Measurements from ENCODE around the gene KRTAP1-4. TPM values are rescaled to one million over a fixed set of nuclear protein-coding genes. Genes with fewer than 3 reads are reported as not detected.
"Not testable (repeated sequence)": the region's sequence is repeated elsewhere in the genome, so short reads cannot be mapped to it uniquely, and the experiment has no call there.

The KRTAP1-4 gene
- total RNA-seq, 4 donors from 2014 or later: not detected

DNA sequence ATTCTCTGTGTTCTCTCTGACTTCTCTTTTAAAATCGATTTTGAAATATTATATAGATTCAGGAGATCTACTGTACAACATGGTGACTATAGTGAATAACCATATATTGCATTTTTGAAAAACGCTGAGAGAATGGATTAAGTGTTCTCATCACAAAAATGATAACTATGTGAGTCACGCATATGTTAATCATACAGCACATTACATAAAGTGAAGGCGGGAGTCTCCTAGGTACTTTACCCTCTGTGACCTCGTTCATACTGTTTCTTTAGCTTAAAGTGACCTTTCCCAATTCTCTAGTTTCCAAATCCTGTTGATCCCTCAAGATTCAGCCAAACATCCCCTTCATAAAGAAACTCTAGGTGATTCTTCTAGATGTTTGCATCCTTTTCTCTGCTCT is 27.2 kb downstream of the KRTAP1-4 start:
- ATAC-seq (no peak), DNase-seq (no peak)
- Histone ChIP-seq H3K27me3 (peaks cover 0 to 8% (median 0%) of the 10 kb centered on the region in 3 donors), H3K4me1 (no peaks in the 10 kb centered on the region), H3K36me3 (no peaks in the 10 kb centered on the region), H3K27ac (no peak overlapping the region), H3K9me3 (no peaks in the 10 kb centered on the region), H3K4me3 (no peak overlapping the region)
- in situ Hi-C loops (cut with MboI; ENCODE audit: low sequenced_read_pairs in 4 of 4) (no loop called here), intact Hi-C loops (cut with DNase I; ENCODE audit: low total_unique reads) (no loop called here)
- TF ChIP-seq, protein P1, sequence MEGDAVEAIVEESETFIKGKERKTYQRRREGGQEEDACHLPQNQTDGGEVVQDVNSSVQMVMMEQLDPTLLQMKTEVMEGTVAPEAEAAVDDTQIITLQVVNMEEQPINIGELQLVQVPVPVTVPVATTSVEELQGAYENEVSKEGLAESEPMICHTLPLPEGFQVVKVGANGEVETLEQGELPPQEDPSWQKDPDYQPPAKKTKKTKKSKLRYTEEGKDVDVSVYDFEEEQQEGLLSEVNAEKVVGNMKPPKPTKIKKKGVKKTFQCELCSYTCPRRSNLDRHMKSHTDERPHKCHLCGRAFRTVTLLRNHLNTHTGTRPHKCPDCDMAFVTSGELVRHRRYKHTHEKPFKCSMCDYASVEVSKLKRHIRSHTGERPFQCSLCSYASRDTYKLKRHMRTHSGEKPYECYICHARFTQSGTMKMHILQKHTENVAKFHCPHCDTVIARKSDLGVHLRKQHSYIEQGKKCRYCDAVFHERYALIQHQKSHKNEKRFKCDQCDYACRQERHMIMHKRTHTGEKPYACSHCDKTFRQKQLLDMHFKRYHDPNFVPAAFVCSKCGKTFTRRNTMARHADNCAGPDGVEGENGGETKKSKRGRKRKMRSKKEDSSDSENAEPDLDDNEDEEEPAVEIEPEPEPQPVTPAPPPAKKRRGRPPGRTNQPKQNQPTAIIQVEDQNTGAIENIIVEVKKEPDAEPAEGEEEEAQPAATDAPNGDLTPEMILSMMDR (IDR thresholded peaks at IDR 0.05 in 4 of 5, conservative IDR thresholded peaks at IDR 0.05 in 1 of 5): no peak
- TF ChIP-seq POLR2A (IDR thresholded peaks at IDR 0.05): no peak

DNA sequence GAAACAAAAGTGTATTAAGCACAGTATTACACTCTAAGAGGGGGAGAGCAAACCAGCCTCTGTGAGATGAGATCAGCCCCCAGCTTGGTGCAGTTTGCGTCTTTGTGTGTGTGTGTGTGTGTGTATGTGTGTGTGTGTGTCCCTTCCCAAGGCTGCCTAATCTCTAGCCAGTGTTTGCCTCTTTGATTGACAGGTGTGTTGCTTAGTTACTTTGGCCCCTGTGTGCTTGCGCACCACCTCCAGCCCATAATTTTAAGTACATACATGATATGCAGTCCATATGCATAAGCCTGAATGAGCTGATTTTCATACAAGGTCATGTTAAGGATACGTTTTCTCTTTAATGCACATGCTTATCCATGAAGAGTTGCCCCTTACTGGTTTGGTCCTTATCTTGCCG is 28.2 kb downstream of the KRTAP1-4 start:
- DNase-seq (no peak), ATAC-seq (no peak)
- intact Hi-C loops (cut with DNase I; ENCODE audit: low total_unique reads): no loop called here
- Histone ChIP-seq H3K9me3 (no peaks in the 10 kb centered on the region), H3K4me3 (no peak overlapping the region), H3K36me3 (no peaks in the 10 kb centered on the region), H3K27ac (no peak overlapping the region), H3K27me3 (peaks cover 0 to 10% (median 0%) of the 10 kb centered on the region in 3 donors), H3K4me1 (no peaks in the 10 kb centered on the region)
- in situ Hi-C loops (cut with MboI; ENCODE audit: low sequenced_read_pairs in 4 of 4): no loop called here
- TF ChIP-seq, protein P1 (IDR thresholded peaks at IDR 0.05 in 4 of 5, conservative IDR thresholded peaks at IDR 0.05 in 1 of 5): no peak
- TF ChIP-seq POLR2A (IDR thresholded peaks at IDR 0.05): no peak

DNA sequence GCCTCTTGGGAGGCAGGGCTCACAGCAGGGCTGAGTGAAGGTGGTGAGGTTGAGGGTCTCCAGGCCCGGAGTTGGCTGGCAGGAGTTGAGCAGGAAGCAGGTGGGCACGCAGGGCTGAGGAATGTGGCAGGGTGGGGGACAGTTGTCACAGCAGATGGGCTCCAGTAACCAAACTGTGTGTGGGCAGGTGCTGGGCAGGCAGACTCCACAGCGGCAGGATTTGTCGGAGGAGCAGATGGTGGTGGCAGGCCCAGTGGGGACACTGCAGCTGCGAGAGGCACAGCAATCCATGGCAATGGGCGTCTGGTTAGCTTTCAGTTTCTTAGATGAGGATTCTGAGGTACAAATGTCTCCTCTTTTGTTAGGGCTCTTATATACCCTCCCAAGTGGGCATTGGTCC is 30.4 kb downstream of the KRTAP1-4 start, which contains the start of gene KRTAP3-2:
Gene KRTAP3-2 (minus strand): TSS at position 344 of the 400 bp plus-strand sequence. CDS start 53 bp downstream, at position 291.
- H3K9me3 ChIP-seq; ATAC-seq; intact Hi-C loops (cut with DNase I; ENCODE audit: low total_unique reads); DNase-seq; H3K36me3 ChIP-seq; in situ Hi-C loops (cut with MboI; ENCODE audit: low sequenced_read_pairs in 4 of 4); H3K4me3 ChIP-seq; H3K27ac ChIP-seq; H3K4me1 ChIP-seq: not testable (repeated sequence)
- peaks cover 0 to 17% (median 0%) of the 10 kb centered on the region in 3 donors for H3K27me3 ChIP-seq

DNA sequence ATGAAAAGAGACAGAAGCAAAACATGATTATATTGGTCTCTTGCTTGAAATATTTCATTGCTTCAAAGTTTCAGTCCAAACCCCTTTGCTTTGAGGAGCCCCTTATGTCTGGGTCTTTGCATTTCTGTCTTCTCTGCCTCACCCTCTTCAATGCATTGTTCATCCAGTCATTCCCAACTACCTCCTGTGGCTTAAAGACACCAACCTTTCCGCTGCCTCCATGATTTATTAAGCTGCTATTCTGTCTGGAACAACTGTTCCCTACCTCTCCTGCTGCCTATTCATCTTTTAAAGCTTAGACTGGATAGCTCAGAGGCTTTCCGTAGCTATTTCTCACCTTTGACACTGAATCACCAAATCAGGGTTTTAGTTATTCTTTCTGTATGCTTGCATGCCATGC is 32.6 kb downstream of the KRTAP1-4 start:
- in situ Hi-C loops (cut with MboI; ENCODE audit: low sequenced_read_pairs in 4 of 4) (no loop called here), intact Hi-C loops (cut with DNase I; ENCODE audit: low total_unique reads) (no loop called here)
- no peaks in the 10 kb centered on the region for H3K36me3 ChIP-seq
- no peak for ATAC-seq
- no peak overlapping the region for H3K27ac ChIP-seq
- no peak for TF ChIP-seq POLR2A (IDR thresholded peaks at IDR 0.05)
- TF ChIP-seq, protein P1 (IDR thresholded peaks at IDR 0.05 in 4 of 5, conservative IDR thresholded peaks at IDR 0.05 in 1 of 5): no peak
- no peaks in the 10 kb centered on the region for H3K4me1 ChIP-seq
- no peak for DNase-seq
- H3K27me3 ChIP-seq: peaks cover 0 to 26% (median 0%) of the 10 kb centered on the region in 3 donors
- H3K4me3 ChIP-seq: no peak overlapping the region
- no peaks in the 10 kb centered on the region for H3K9me3 ChIP-seq

DNA sequence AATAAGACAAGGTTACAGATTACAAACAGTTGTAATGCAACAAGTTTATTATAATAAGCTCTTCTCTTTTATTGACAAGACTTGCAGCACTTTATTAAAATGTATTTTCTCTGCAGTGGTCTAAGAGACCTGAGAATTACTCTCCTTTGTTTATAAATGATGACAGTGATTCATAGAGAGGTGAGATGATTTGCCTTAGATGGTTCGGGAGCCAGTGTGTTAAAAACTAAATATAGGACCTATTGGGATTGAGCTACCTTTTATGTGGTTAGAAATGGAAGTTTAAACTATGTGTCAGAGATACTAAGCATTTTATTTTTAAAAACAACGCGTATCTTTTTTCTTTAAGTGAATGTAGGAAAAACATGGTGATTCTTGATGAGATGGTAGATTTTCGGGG is 33.2 kb downstream of the KRTAP1-4 start:
- no peak for ATAC-seq
- in situ Hi-C loops (cut with MboI; ENCODE audit: low sequenced_read_pairs in 4 of 4): no loop called here
- TF ChIP-seq, protein P1 (IDR thresholded peaks at IDR 0.05 in 4 of 5, conservative IDR thresholded peaks at IDR 0.05 in 1 of 5): no peak
- no peak for TF ChIP-seq POLR2A (IDR thresholded peaks at IDR 0.05)
- Histone ChIP-seq H3K4me3 (no peak overlapping the region), H3K27ac (no peak overlapping the region), H3K36me3 (no peaks in the 10 kb centered on the region), H3K9me3 (no peaks in the 10 kb centered on the region), H3K4me1 (no peaks in the 10 kb centered on the region), H3K27me3 (peaks cover 0 to 27% (median 0%) of the 10 kb centered on the region in 3 donors)
- no peak for DNase-seq
- intact Hi-C loops (cut with DNase I; ENCODE audit: low total_unique reads): no loop called here

Measured in gastrocnemius medialis (tissue), 4 donors.